22Rv1 (cell line): ENCODE data around the gene PNMA8A.

Experiments
- CTCF ChIP-seq: fragments of 450-650 bp; IDR thresholded peaks from 2 replicates; pipeline ENCODE4 v1.5.1; 2017; ENCODE audit warnings: mild to moderate bottlenecking
- ZFX ChIP-seq: fragments of 450-650 bp; IDR thresholded peaks from 2 replicates; pipeline ENCODE4 v1.6.1; 2017; ENCODE audit warnings: antibody characterized with exemption, borderline replicate concordance

GRCh38 chr19:46452186-46452585 is 19.2 kb downstream of the PNMA8A start:
- no peak for TF ChIP-seq CTCF
- no peak for TF ChIP-seq ZFX
